ENCODE data around the gene BACE2.

DNA sequence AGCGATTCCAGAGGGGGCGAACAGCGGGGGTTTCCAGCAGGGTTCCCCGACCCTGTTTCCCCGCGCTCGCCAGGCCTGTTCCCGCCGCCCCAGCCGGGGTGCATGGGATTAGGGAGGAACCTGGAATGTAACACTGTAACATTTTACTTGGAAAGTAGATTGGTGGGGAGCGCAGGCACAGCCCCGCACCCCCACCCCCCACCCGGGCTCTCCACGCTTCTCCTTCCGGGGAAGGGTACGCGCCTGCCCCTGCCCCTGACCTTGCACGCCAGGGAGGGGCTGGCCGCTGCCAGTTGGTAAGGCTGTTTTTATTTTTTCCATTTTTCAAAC, 149.1 kb downstream of the BACE2 start:
- TF ChIP-seq CAMTA2 (CRISPR knock-in tag; IDR thresholded peaks at IDR 0.05; ENCODE audit: borderline replicate concordance) (no peak), POGZ (CRISPR knock-in tag; IDR thresholded peaks at IDR 0.05) (no peak), ZNF382 (CRISPR knock-in tag; IDR thresholded peaks at IDR 0.05; ENCODE audit: borderline replicate concordance) (no peak), RFX1 (IDR thresholded peaks at IDR 0.05) (no peak), CENPT (CRISPR knock-in tag; IDR thresholded peaks at IDR 0.05; ENCODE audit: low read depth) (no peak), ZNF530 (CRISPR knock-in tag; IDR thresholded peaks at IDR 0.05; ENCODE audit: low read depth) (no peak), KDM1A (CRISPR knock-in tag; IDR thresholded peaks at IDR 0.05) (no peak), TCF7L2 (IDR thresholded peaks at IDR 0.05; ENCODE audit: low read depth, low read length) (no peak), ERF (CRISPR knock-in tag; IDR thresholded peaks at IDR 0.05) (no peak)
- TF ChIP-seq, protein P1, sequence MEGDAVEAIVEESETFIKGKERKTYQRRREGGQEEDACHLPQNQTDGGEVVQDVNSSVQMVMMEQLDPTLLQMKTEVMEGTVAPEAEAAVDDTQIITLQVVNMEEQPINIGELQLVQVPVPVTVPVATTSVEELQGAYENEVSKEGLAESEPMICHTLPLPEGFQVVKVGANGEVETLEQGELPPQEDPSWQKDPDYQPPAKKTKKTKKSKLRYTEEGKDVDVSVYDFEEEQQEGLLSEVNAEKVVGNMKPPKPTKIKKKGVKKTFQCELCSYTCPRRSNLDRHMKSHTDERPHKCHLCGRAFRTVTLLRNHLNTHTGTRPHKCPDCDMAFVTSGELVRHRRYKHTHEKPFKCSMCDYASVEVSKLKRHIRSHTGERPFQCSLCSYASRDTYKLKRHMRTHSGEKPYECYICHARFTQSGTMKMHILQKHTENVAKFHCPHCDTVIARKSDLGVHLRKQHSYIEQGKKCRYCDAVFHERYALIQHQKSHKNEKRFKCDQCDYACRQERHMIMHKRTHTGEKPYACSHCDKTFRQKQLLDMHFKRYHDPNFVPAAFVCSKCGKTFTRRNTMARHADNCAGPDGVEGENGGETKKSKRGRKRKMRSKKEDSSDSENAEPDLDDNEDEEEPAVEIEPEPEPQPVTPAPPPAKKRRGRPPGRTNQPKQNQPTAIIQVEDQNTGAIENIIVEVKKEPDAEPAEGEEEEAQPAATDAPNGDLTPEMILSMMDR (CRISPR knock-in tag; IDR thresholded peaks at IDR 0.05) = no peak
- TF ChIP-seq, protein P2, sequence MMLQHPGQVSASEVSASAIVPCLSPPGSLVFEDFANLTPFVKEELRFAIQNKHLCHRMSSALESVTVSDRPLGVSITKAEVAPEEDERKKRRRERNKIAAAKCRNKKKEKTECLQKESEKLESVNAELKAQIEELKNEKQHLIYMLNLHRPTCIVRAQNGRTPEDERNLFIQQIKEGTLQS (CRISPR knock-in tag; IDR thresholded peaks at IDR 0.05) = no peak
